ENCODE measurements around the gene SARS1. TPM values are rescaled to one million over a fixed set of nuclear protein-coding genes. Genes with fewer than 3 reads are reported as not detected.
A peak's percentile ranks its signal among the peaks of the same experiment; 100 is the strongest.

Gene SARS1
- total RNA-seq, 1 experiment from 2014 or later = 158 TPM

DNA sequence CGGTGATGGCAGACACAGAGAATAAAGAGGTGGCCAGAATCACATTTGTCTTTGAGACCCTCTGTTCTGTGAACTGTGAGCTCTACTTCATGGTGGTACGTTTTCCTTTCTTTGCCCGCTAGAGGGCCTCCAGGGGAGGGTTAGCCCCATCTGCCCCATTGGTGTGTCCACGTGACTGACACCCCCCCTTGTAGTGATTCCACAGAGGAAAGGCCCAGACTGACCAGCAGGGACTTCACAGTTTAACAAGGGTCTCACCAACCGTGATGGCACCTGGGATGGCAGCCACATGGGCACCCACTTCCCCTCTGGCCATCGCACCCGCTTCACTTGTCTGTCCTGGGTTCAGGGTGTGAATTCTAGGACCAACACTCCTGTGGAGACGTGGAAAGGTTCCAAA is 22.3 kb upstream of the SARS1 start:
- H3K9ac ChIP-seq (ENCODE audit: low read length) = no peak overlapping the region
- H3K4me1 ChIP-seq (ENCODE audit: insufficient read depth, low read length) = no peaks in the 10 kb centered on the region
- ATAC-seq (no peak), DNase-seq (no peak)
- no peak overlapping the region for H3K4me2 ChIP-seq (ENCODE audit: low read length)
- H3K36me3 ChIP-seq (ENCODE audit: low read depth, low read length) = no peaks in the 10 kb centered on the region
- H3K79me2 ChIP-seq (ENCODE audit: low read length) = no peaks in the 10 kb centered on the region
- POLR2A ChIA-PET (ENCODE audit: unreplicated experiment) = no interaction called here
- no peaks in the 10 kb centered on the region for H3K27me3 ChIP-seq (ENCODE audit: low read length)
- H3K9me3 ChIP-seq (ENCODE audit: low read length) = no peaks in the 10 kb centered on the region
- no peaks in the 10 kb centered on the region for H3K9me2 ChIP-seq (replicated peaks; ENCODE audit: low read length)
- H3F3A ChIP-seq (ENCODE audit: low read length, unreplicated experiment) = no peaks in the 10 kb centered on the region
- intact Hi-C loops (cut with micrococcal nuclease) = no loop called here
- CTCF ChIA-PET = no interaction called here
- TF ChIP-seq, protein P1, sequence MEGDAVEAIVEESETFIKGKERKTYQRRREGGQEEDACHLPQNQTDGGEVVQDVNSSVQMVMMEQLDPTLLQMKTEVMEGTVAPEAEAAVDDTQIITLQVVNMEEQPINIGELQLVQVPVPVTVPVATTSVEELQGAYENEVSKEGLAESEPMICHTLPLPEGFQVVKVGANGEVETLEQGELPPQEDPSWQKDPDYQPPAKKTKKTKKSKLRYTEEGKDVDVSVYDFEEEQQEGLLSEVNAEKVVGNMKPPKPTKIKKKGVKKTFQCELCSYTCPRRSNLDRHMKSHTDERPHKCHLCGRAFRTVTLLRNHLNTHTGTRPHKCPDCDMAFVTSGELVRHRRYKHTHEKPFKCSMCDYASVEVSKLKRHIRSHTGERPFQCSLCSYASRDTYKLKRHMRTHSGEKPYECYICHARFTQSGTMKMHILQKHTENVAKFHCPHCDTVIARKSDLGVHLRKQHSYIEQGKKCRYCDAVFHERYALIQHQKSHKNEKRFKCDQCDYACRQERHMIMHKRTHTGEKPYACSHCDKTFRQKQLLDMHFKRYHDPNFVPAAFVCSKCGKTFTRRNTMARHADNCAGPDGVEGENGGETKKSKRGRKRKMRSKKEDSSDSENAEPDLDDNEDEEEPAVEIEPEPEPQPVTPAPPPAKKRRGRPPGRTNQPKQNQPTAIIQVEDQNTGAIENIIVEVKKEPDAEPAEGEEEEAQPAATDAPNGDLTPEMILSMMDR (conservative IDR thresholded peaks at IDR 0.05; ENCODE audit: low read depth, low read length) = peak; percentile 24; the same call in 1 of the 2 replicates
- TF ChIP-seq EZH2phosphoT487 (IDR thresholded peaks at IDR 0.05; ENCODE audit: borderline replicate concordance, low read length) = no peak
- no peak for TF ChIP-seq EZH2 (IDR thresholded peaks at IDR 0.05; ENCODE audit: low read length, unreplicated experiment)
- no TSS peak for BruUV-seq (replicated peaks)
- no peak overlapping the region for H3K27ac ChIP-seq (ENCODE audit: low read length)
- no peak overlapping the region for H2AFZ ChIP-seq (ENCODE audit: low read length)
- no peak overlapping the region for H3K4me3 ChIP-seq (ENCODE audit: low read length)
- no peaks in the 10 kb centered on the region for H4K20me1 ChIP-seq (ENCODE audit: low read length)

DNA sequence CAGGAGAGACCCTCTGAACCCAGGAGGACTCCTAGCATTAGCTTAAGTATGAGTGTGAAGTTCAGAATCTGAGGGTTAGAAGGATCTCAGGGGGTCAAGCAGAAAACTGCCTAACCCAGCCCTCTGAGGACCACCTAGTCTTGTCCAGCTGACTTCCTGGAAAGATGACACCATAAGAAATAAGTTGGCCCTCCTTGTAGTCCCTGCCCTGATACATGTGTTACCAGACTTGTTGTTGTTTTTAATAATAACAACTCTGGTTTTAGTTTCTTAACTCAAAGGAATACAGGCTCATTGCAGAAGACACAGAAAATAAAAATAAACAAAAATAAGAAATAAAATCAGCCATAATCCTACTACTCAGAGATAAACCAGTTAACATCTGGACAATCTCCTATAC is 21.8 kb upstream of the SARS1 start:
- intact Hi-C loops (cut with micrococcal nuclease) = no loop called here

DNA sequence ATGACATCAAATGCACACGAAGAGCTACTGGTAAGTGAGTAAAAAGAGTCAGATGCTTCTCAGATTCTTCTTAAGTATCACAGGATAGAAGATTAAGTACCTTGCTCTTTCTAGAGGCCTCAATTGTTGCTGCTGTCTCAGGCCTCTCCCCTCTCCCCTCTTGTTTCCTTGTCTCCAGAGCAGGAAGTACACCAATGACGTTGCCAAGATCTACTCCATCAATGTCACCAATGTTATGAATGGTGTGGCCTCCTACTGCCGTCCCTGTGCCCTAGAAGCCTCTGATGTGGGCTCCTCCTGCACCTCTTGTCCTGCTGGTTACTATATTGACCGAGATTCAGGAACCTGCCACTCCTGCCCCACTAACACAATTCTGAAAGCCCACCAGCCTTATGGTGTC is 21.3 kb upstream of the SARS1 start:
- H3K36me3 ChIP-seq (ENCODE audit: low read depth, low read length) = no peaks in the 10 kb centered on the region
- no peak for TF ChIP-seq EZH2 (IDR thresholded peaks at IDR 0.05; ENCODE audit: low read length, unreplicated experiment)
- TF ChIP-seq, protein P1 (conservative IDR thresholded peaks at IDR 0.05; ENCODE audit: low read depth, low read length) = no peak
- TF ChIP-seq EZH2phosphoT487 (IDR thresholded peaks at IDR 0.05; ENCODE audit: borderline replicate concordance, low read length) = no peak
- H3K79me2 ChIP-seq (ENCODE audit: low read length) = no peaks in the 10 kb centered on the region
- H2AFZ ChIP-seq (ENCODE audit: low read length) = no peak overlapping the region
- BruUV-seq (replicated peaks) = no TSS peak
- intact Hi-C loops (cut with micrococcal nuclease) = no loop called here
- ChIA-PET CTCF (no interaction called here), POLR2A (ENCODE audit: unreplicated experiment) (no interaction called here)
- H4K20me1 ChIP-seq (ENCODE audit: low read length) = no peaks in the 10 kb centered on the region
- H3K4me3 ChIP-seq (ENCODE audit: low read length) = no peak overlapping the region
- H3K27me3 ChIP-seq (ENCODE audit: low read length) = no peaks in the 10 kb centered on the region
- no peak for DNase-seq
- H3K4me2 ChIP-seq (ENCODE audit: low read length) = no peak overlapping the region
- H3K27ac ChIP-seq (ENCODE audit: low read length) = no peak overlapping the region
- H3K4me1 ChIP-seq (ENCODE audit: insufficient read depth, low read length) = peaks cover 7% of the 10 kb centered on the region; the same call in 1 of the 2 replicates
- no peaks in the 10 kb centered on the region for H3K9me3 ChIP-seq (ENCODE audit: low read length)
- no peaks in the 10 kb centered on the region for H3K9me2 ChIP-seq (replicated peaks; ENCODE audit: low read length)
- H3F3A ChIP-seq (ENCODE audit: low read length, unreplicated experiment) = no peaks in the 10 kb centered on the region
- no peak overlapping the region for H3K9ac ChIP-seq (ENCODE audit: low read length)
- ATAC-seq = no peak

More for the DNA sequence above, 21.8 kb upstream of the SARS1 start:
- no peaks in the 10 kb centered on the region for H3K9me3 ChIP-seq (ENCODE audit: low read length)
- ChIA-PET POLR2A (ENCODE audit: unreplicated experiment) (no interaction called here), CTCF (no interaction called here)
- H3K9ac ChIP-seq (ENCODE audit: low read length) = no peak overlapping the region
- no peak overlapping the region for H3K27ac ChIP-seq (ENCODE audit: low read length)
- H3K4me1 ChIP-seq (ENCODE audit: insufficient read depth, low read length) = peaks cover 1% of the 10 kb centered on the region; the same call in 1 of the 2 replicates
- no peaks in the 10 kb centered on the region for H3K27me3 ChIP-seq (ENCODE audit: low read length)
- no peaks in the 10 kb centered on the region for H3F3A ChIP-seq (ENCODE audit: low read length, unreplicated experiment)
- H3K4me3 ChIP-seq (ENCODE audit: low read length) = no peak overlapping the region
- no peaks in the 10 kb centered on the region for H3K36me3 ChIP-seq (ENCODE audit: low read depth, low read length)
- no TSS peak for BruUV-seq (replicated peaks)
- H2AFZ ChIP-seq (ENCODE audit: low read length) = no peak overlapping the region
- TF ChIP-seq EZH2phosphoT487 (IDR thresholded peaks at IDR 0.05; ENCODE audit: borderline replicate concordance, low read length) = no peak
- TF ChIP-seq, protein P1 (conservative IDR thresholded peaks at IDR 0.05; ENCODE audit: low read depth, low read length) = no peak
- no peak for TF ChIP-seq EZH2 (IDR thresholded peaks at IDR 0.05; ENCODE audit: low read length, unreplicated experiment)
- no peaks in the 10 kb centered on the region for H3K9me2 ChIP-seq (replicated peaks; ENCODE audit: low read length)
- H4K20me1 ChIP-seq (ENCODE audit: low read length) = no peaks in the 10 kb centered on the region
- no peak for ATAC-seq
- no peaks in the 10 kb centered on the region for H3K79me2 ChIP-seq (ENCODE audit: low read length)
- no peak overlapping the region for H3K4me2 ChIP-seq (ENCODE audit: low read length)
- no peak for DNase-seq
